Memory B cell (primary cell): ENCODE results near the gene GINS3.

Experiments
- ATAC-seq: fragments of 150-1000 bp; cut with Tn5 transposase; 2 replicates; pipeline ENCODE4 v1.10.0; 2021; ENCODE audit warnings: low read depth, mild to moderate bottlenecking, moderate library complexity
- DNase-seq, 2 donors: peaks; one replicate each; pipeline ENCODE4 v3.0.0; 2022; ENCODE audit warnings: low spot score in 2 of 2
- H3K27ac Mint-ChIP-seq: one replicate; pipeline ENCODE4 v1.8.0; 2022; ENCODE audit warnings: mild to moderate bottlenecking, moderate library complexity, mixed read lengths
- H3K27me3 Mint-ChIP-seq: one replicate; pipeline ENCODE4 v1.8.0; 2022; ENCODE audit warnings: mixed read lengths
- H3K36me3 Mint-ChIP-seq: one replicate; pipeline ENCODE4 v1.8.0; 2022; ENCODE audit warnings: mild to moderate bottlenecking, mixed read lengths
- H3K4me1 Mint-ChIP-seq: one replicate; pipeline ENCODE4 v1.8.0; 2022; ENCODE audit warnings: mixed read lengths
- H3K4me3 Mint-ChIP-seq: one replicate; pipeline ENCODE4 v1.8.0; 2022; ENCODE audit warnings: mild to moderate bottlenecking, moderate library complexity, mixed read lengths
- H3K9me3 Mint-ChIP-seq: one replicate; pipeline ENCODE4 v1.8.0; 2022; ENCODE audit warnings: mixed read lengths

The GINS3 gene

GRCh38 chr16:58450590-58450989 lies 58.3 kb downstream of the GINS3 start:
- H3K27ac Mint-ChIP-seq: no peak overlapping the region
- H3K27me3 Mint-ChIP-seq: peaks cover 13% of the 10 kb centered on the region
- H3K4me1 Mint-ChIP-seq: no peaks in the 10 kb centered on the region
- H3K9me3 Mint-ChIP-seq: no peaks in the 10 kb centered on the region
- no peaks in the 10 kb centered on the region for H3K36me3 Mint-ChIP-seq
- DNase-seq (no peak), ATAC-seq (no peak)
- no peak overlapping the region for H3K4me3 Mint-ChIP-seq

DNA sequence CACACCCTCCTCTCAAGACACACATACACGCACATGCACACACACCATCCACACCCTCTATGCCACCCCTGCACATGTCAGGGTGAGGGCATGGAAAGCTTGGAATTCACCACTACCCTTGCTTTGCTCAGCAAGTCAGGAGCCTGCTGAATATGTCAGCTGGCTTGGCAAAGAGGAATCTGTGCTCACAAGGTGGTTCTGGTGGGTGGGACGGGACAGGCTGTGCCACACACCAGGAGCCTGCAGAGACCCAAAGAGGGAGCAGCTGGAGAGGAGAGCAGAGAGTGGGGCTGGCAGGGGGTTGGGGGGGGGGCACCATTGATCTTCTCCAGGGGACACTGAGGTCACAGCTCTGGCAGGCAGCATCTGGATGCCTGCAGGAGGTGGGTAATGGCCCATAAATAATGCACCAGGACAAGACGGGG lies 59.0 kb downstream of the GINS3 start:
- Mint-ChIP-seq H3K4me3 (no peak overlapping the region), H3K9me3 (no peaks in the 10 kb centered on the region), H3K27me3 (peaks cover 13% of the 10 kb centered on the region), H3K36me3 (no peaks in the 10 kb centered on the region), H3K27ac (no peak overlapping the region), H3K4me1 (no peaks in the 10 kb centered on the region)
- ATAC-seq: no peak
- no peak for DNase-seq

- no peak for DNase-seq
- no peak overlapping the region for H3K27ac Mint-ChIP-seq
- H3K4me3 Mint-ChIP-seq: no peak overlapping the region
- H3K36me3 Mint-ChIP-seq: no peaks in the 10 kb centered on the region
- H3K4me1 Mint-ChIP-seq: no peaks in the 10 kb centered on the region
- no peaks in the 10 kb centered on the region for H3K9me3 Mint-ChIP-seq
- peaks cover 13% of the 10 kb centered on the region for H3K27me3 Mint-ChIP-seq
- no peak for ATAC-seq
Measured at GRCh38 chr16:58451945-58452401, 59.7 kb downstream of the GINS3 start.

DNA sequence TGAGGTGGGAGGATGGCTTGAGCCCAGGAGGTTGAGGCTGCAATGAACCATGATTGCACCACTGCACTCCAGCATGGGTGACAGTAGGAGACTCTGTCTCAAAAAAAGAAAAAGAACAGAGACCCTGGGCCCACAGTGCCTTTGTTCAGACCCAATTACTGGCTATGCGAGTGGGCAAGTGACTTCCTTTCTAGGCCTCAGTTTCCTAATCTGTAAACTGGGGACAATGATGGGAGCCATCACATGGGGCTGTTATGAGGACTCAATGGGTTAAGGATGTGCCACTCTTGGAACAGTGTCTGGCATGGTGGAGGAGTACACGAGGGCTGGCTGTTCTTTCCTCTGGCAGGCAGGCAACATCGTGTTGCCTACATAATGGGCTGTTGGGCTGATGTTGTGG lies 60.4 kb downstream of the GINS3 start:
- H3K4me3 Mint-ChIP-seq: no peak overlapping the region
- peaks cover 12% of the 10 kb centered on the region for H3K27me3 Mint-ChIP-seq
- no peaks in the 10 kb centered on the region for H3K9me3 Mint-ChIP-seq
- ATAC-seq (no peak), DNase-seq (no peak)
- no peaks in the 10 kb centered on the region for H3K4me1 Mint-ChIP-seq
- no peak overlapping the region for H3K27ac Mint-ChIP-seq
- no peaks in the 10 kb centered on the region for H3K36me3 Mint-ChIP-seq

GRCh38 chr16:58454178-58454577 lies 61.9 kb downstream of the GINS3 start:
- Mint-ChIP-seq H3K4me3 (no peak overlapping the region), H3K4me1 (no peaks in the 10 kb centered on the region), H3K27ac (no peak overlapping the region), H3K36me3 (no peaks in the 10 kb centered on the region), H3K9me3 (no peaks in the 10 kb centered on the region), H3K27me3 (peaks cover 10% of the 10 kb centered on the region)
- DNase-seq (no peak), ATAC-seq (no peak)

- DNase-seq (no peak), ATAC-seq (no peak)
- peaks cover 10% of the 10 kb centered on the region for H3K27me3 Mint-ChIP-seq
- H3K9me3 Mint-ChIP-seq: no peaks in the 10 kb centered on the region
- no peaks in the 10 kb centered on the region for H3K4me1 Mint-ChIP-seq
- no peaks in the 10 kb centered on the region for H3K36me3 Mint-ChIP-seq
- no peak overlapping the region for H3K4me3 Mint-ChIP-seq
- no peak overlapping the region for H3K27ac Mint-ChIP-seq
Measured at GRCh38 chr16:58454856-58455255, 62.6 kb downstream of the GINS3 start.
